CD14-positive monocyte (primary cell): ENCODE data around the gene LHPP. TPM values are rescaled to one million over a fixed set of nuclear protein-coding genes. Genes with fewer than 3 reads are reported as not detected.

Experiments used
- DNase-seq, 3 donors: peaks; one replicate each; pipeline ENCODE4 v3.0.0-alpha.2; 2011 to 2022
- H2AFZ ChIP-seq: 2 replicates; pipeline ENCODE4 v1.6.0; 2012; ENCODE audit warnings: mild to moderate bottlenecking, low read depth, low read length, inconsistent platforms; ENCODE audit not compliant: insufficient read depth, poor library complexity, severe bottlenecking
- H3K27ac ChIP-seq, 2 donors: 1 replicate in 1 of 2; 2 replicates in 1 of 2; pipeline ENCODE4 v1.5.1; 2012 to 2013; ENCODE audit warnings: low read length in 2 of 2, control low read depth in 1 of 2, inconsistent platforms in 1 of 2, low read depth in 1 of 2, mild to moderate bottlenecking in 1 of 2
- H3K27me3 ChIP-seq, 2 donors: one replicate each; pipeline versions ENCODE4 v1.6.0 to v1.6.1; 2011 to 2013; ENCODE audit warnings: low read length in 2 of 2; ENCODE audit not compliant: control insufficient read depth in 2 of 2, insufficient read depth in 2 of 2
- H3K36me3 ChIP-seq, 2 donors: replicated peaks in 1 of 2; 1 replicate in 1 of 2; 2 replicates in 1 of 2; pipeline versions ENCODE4 v1.5.1 to v1.6.1; 2012 to 2013; ENCODE audit warnings: low read length in 2 of 2, control low read depth in 1 of 2, inconsistent platforms in 1 of 2, mild to moderate bottlenecking in 1 of 2; ENCODE audit not compliant: insufficient read depth in 2 of 2, control insufficient read depth in 1 of 2
- H3K4me1 ChIP-seq, 2 donors: 1 replicate in 1 of 2; 2 replicates in 1 of 2; pipeline versions ENCODE4 v1.5.1 to v1.6.1; 2012 to 2013; ENCODE audit warnings: low read length in 2 of 2, control low read depth in 1 of 2, inconsistent platforms in 1 of 2, mild to moderate bottlenecking in 1 of 2, moderate library complexity in 1 of 2; ENCODE audit not compliant: insufficient read depth in 2 of 2, control insufficient read depth in 1 of 2
- H3K4me2 ChIP-seq: replicated peaks from 2 replicates; pipeline ENCODE3; 2012; ENCODE audit warnings: low read length, moderate library complexity, mild to moderate bottlenecking; ENCODE audit not compliant: poor library complexity, severe bottlenecking; ENCODE audit errors: extremely low read depth
- H3K4me3 ChIP-seq, 3 experiments: fragments of 200-600 bp in 1 of 3; sonication (generic) in 1 of 3; replicated peaks in 1 of 3; 1 replicate in 2 of 3; 2 replicates in 1 of 3; pipeline ENCODE4 v1.5.1; 2011 to 2013; ENCODE audit warnings: low read length in 3 of 3, mild to moderate bottlenecking in 3 of 3, control low read depth in 2 of 3, low read depth in 2 of 3, inconsistent platforms in 1 of 3, moderate library complexity in 1 of 3
- H3K79me2 ChIP-seq: 2 replicates; pipeline ENCODE4 v1.6.0; 2012; ENCODE audit warnings: mild to moderate bottlenecking, control low read depth, inconsistent platforms, low read length, moderate library complexity; ENCODE audit not compliant: insufficient read depth
- H3K9ac ChIP-seq: 2 replicates; pipeline ENCODE4 v1.6.0; 2017; ENCODE audit warnings: low read length, mild to moderate bottlenecking; ENCODE audit not compliant: insufficient read depth, poor library complexity, severe bottlenecking
- H3K9me3 ChIP-seq, 2 donors: replicated peaks in 1 of 2; 1 replicate in 1 of 2; 2 replicates in 1 of 2; pipeline versions ENCODE4 v1.5.1 to v1.6.1; 2012 to 2013; ENCODE audit warnings: low read length in 2 of 2, control low read depth in 1 of 2; ENCODE audit not compliant: control insufficient read depth in 1 of 2, insufficient read depth in 1 of 2
- H4K20me1 ChIP-seq: 2 replicates; pipeline ENCODE4 v1.6.0; 2012; ENCODE audit warnings: mild to moderate bottlenecking, low read length, control low read depth, moderate library complexity; ENCODE audit not compliant: insufficient read depth
- H3K27ac Mint-ChIP-seq, 7 donors: one replicate each; pipeline ENCODE4 v1.8.0; 2020; ENCODE audit warnings: mild to moderate bottlenecking in 7 of 7, mixed read lengths in 7 of 7, moderate library complexity in 6 of 7, inconsistent platforms in 2 of 7
- H3K27me3 Mint-ChIP-seq, 3 donors: one replicate each; pipeline ENCODE4 v1.8.0; 2021 to 2022; ENCODE audit warnings: low read depth in 3 of 3, mild to moderate bottlenecking in 3 of 3, mixed read lengths in 3 of 3, moderate library complexity in 3 of 3, inconsistent platforms in 1 of 3
- H3K36me3 Mint-ChIP-seq, 2 donors: one replicate each; pipeline ENCODE4 v1.8.0; 2020; ENCODE audit warnings: mixed read lengths in 2 of 2, inconsistent platforms in 1 of 2, mild to moderate bottlenecking in 1 of 2
- H3K4me1 Mint-ChIP-seq: one replicate; pipeline ENCODE4 v1.8.0; 2020; ENCODE audit warnings: mild to moderate bottlenecking, mixed read lengths
- H3K4me3 Mint-ChIP-seq, 2 donors: one replicate each; pipeline ENCODE4 v1.8.0; 2020; ENCODE audit warnings: mild to moderate bottlenecking in 2 of 2, mixed read lengths in 2 of 2, moderate library complexity in 1 of 2
- H3K9me3 Mint-ChIP-seq, 7 donors: one replicate each; pipeline ENCODE4 v1.8.0; 2020 to 2022; ENCODE audit warnings: mixed read lengths in 7 of 7, mild to moderate bottlenecking in 6 of 7, moderate library complexity in 6 of 7, inconsistent platforms in 2 of 7
- WGBS: methylation state at CpG from one replicate; pipeline ENCODE4 v1.1.5; 2013; ENCODE audit warnings: missing lambda C conversion rate; ENCODE audit not compliant: insufficient coverage; 5-methylcytosine and 5-hydroxymethylcytosine counted together
- intact Hi-C, 2 donors: fragments of 100-400 bp; cut with micrococcal nuclease; formaldehyde crosslinking; loops; one replicate each; pipeline versions ENCODE4 v1.15.0 to v1.15.1; 2023
- polyA plus RNA-seq, 3 donors: library from polyadenylated mRNA; depleted of rRNA in 1 of 3; unstranded in 2 of 3; stranded (reverse) in 1 of 3; fragments of 300-500 nt in 2 of 3; fragments of >200 nt in 1 of 3; fragmentation: Illumina TruSeq in 2 of 3; gene quantifications; 1 replicate in 2 of 3; 2 replicates in 1 of 3; pipeline ENCODE4 v1.2.3, GENCODE V29; 2012 to 2021
- TF ChIP-seq, protein P1 (sequence below): fragments of 200-600 bp; IDR thresholded peaks from one replicate; pipeline ENCODE4 v1.8.0; 2022; ENCODE audit warnings: antibody characterized with exemption, mild to moderate bottlenecking

LHPP gene
- polyA plus RNA-seq, 3 donors, result 15.2 to 20.6 (median 19.5) TPM

DNA sequence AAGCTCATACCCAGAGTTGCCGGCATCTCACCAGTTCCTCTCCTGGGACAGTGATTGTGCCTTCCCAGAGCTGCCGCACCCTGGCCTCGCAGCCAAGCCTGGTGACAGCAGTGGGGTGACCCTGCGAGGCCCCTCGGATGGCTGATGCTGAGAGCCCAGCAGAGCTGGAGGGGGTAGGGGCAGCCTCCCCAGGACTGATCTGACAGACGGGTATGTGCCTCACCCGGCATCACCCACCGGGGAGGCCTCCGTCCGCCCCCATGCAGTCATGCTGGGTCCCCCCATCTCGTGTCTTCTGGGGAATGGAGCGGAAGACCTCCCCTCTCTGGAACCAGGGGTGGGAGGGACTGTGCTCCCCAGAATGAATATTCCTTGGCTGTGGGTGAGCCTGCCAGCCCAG is 82.3 kb downstream of the LHPP start:
- H3K4me1 ChIP-seq, result peaks cover 0 to 3% of the 10 kb centered on the region in 2 donors
- WGBS, result 97% methylated on average over 8 of the region's 12 CpGs
- H3K27ac Mint-ChIP-seq, result no peak overlapping the region
- H3K79me2 ChIP-seq, result no peaks in the 10 kb centered on the region
- TF ChIP-seq, protein P1, sequence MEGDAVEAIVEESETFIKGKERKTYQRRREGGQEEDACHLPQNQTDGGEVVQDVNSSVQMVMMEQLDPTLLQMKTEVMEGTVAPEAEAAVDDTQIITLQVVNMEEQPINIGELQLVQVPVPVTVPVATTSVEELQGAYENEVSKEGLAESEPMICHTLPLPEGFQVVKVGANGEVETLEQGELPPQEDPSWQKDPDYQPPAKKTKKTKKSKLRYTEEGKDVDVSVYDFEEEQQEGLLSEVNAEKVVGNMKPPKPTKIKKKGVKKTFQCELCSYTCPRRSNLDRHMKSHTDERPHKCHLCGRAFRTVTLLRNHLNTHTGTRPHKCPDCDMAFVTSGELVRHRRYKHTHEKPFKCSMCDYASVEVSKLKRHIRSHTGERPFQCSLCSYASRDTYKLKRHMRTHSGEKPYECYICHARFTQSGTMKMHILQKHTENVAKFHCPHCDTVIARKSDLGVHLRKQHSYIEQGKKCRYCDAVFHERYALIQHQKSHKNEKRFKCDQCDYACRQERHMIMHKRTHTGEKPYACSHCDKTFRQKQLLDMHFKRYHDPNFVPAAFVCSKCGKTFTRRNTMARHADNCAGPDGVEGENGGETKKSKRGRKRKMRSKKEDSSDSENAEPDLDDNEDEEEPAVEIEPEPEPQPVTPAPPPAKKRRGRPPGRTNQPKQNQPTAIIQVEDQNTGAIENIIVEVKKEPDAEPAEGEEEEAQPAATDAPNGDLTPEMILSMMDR, result no peak
- no peaks in the 10 kb centered on the region for H3K36me3 ChIP-seq
- intact Hi-C loops, result loop anchor here in 1 of 2 donors (10.0 kb wide), 1 partner anchor 71 kb away; no protein-coding TSS in a partner anchor
- no peak overlapping the region for H3K27ac ChIP-seq
- DNase-seq, result no peak
- H3K4me1 Mint-ChIP-seq, result peaks cover 21% of the 10 kb centered on the region
- H3K9ac ChIP-seq, result peak overlapping the region; percentile 4
- H3K4me3 ChIP-seq, result no peak overlapping the region
- no peak overlapping the region for H3K4me3 Mint-ChIP-seq
- peaks cover 2 to 4% (median 2%) of the 10 kb centered on the region in 3 donors for H3K27me3 Mint-ChIP-seq
- no peaks in the 10 kb centered on the region for H4K20me1 ChIP-seq
- no peaks in the 10 kb centered on the region for H3K9me3 ChIP-seq
- no peaks in the 10 kb centered on the region for H3K36me3 Mint-ChIP-seq
- H3K27me3 ChIP-seq, result no peaks in the 10 kb centered on the region
- H2AFZ ChIP-seq, result no peak overlapping the region
- no peaks in the 10 kb centered on the region for H3K9me3 Mint-ChIP-seq
- H3K4me2 ChIP-seq, result no peak overlapping the region

DNA sequence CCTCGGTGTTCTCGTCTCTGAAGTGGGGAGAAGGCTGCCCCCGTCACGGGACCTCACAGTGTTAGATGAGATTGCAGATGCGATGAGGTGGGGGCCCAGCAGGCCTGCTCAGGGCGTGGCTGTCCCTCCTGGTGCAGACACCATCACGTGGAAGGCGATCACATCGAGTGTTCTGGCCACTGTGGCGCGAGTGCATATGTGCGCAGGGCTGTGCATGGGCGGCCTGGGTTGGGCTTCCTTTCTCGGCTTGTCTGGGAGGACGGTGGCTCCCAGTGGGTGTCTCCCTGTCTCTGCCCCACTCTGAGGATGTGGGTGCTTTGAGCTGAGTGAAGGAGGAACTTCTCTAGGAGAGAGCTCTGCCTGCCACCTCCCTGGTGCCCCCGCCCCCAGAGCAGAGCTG is 83.1 kb downstream of the LHPP start:
- Histone ChIP-seq H2AFZ (no peak overlapping the region), H3K4me3 (no peak overlapping the region), H3K36me3 (no peaks in the 10 kb centered on the region), H3K27me3 (no peaks in the 10 kb centered on the region), H3K9ac (no peak overlapping the region), H3K4me1 (peaks cover 0 to 3% of the 10 kb centered on the region in 2 donors), H3K9me3 (no peaks in the 10 kb centered on the region), H3K27ac (no peak overlapping the region), H4K20me1 (no peaks in the 10 kb centered on the region), H3K79me2 (no peaks in the 10 kb centered on the region), H3K4me2 (no peak overlapping the region)
- DNase-seq, result no peak
- Mint-ChIP-seq H3K4me3 (no peak overlapping the region), H3K4me1 (peaks cover 21% of the 10 kb centered on the region), H3K36me3 (no peaks in the 10 kb centered on the region), H3K27ac (peak overlapping the region in 1 of 7 donors; percentile 42), H3K27me3 (peaks cover 2 to 4% (median 2%) of the 10 kb centered on the region in 3 donors), H3K9me3 (no peaks in the 10 kb centered on the region)
- intact Hi-C loops, result loop anchor here in 1 of 2 donors (10.0 kb wide), 1 partner anchor 70 kb away; no protein-coding TSS in a partner anchor
- TF ChIP-seq, protein P1, result no peak
- 74% methylated on average over 14 of the region's 16 CpGs for WGBS
